HepG2 (cell line): ENCODE results near the gene CSNK1D. TPM values are rescaled to one million over a fixed set of nuclear protein-coding genes. Genes with fewer than 3 reads are reported as not detected.

Experiments
- ADNP ChIP-seq: sonication (generic); formaldehyde crosslinking; IDR thresholded peaks from 2 replicates; pipeline ENCODE4 v1.4.0; 2020; ENCODE audit warnings: missing genetic modification reagents
- CC2D1A ChIP-seq: sonication (generic); formaldehyde crosslinking; IDR thresholded peaks from 2 replicates; pipeline ENCODE4 v1.8.1; 2023; ENCODE audit warnings: mild to moderate bottlenecking, missing genetic modification reagents
- CREM ChIP-seq, 2 experiments: sonication (generic) in 1 of 2; formaldehyde crosslinking in 1 of 2; IDR thresholded peaks; 2 replicates each; pipeline versions ENCODE4 v1.4.0 to v1.6.1; 2016 to 2020; ENCODE audit warnings: antibody characterized with exemption in 1 of 2, mild to moderate bottlenecking in 1 of 2, missing genetic modification reagents in 1 of 2
- FIP1L1 ChIP-seq: fragments of 200-400 bp; formaldehyde crosslinking; IDR thresholded peaks from 2 replicates; pipeline ENCODE4 v1.6.1; 2018; ENCODE audit warnings: low read depth, mild to moderate bottlenecking, low read length, moderate library complexity, borderline replicate concordance; ENCODE audit not compliant: insufficient read depth
- GATA4 ChIP-seq: sonication (generic); IDR thresholded peaks from 2 replicates; pipeline ENCODE4 v1.6.1; 2016; ENCODE audit warnings: antibody characterized with exemption, low read depth, borderline replicate concordance
- KDM3A ChIP-seq: IDR thresholded peaks from 2 replicates; pipeline ENCODE4 v1.6.1; 2018; ENCODE audit warnings: low read depth, missing compliant biosample characterization
- MEF2D ChIP-seq: sonication (generic); formaldehyde crosslinking; IDR thresholded peaks from 2 replicates; pipeline ENCODE4 v1.5.1; 2020; ENCODE audit warnings: mild to moderate bottlenecking, missing genetic modification reagents
- POLR2A ChIP-seq, 2 experiments: IDR thresholded peaks; 2 replicates each; pipeline ENCODE4 v1.6.1; 2011; ENCODE audit warnings: low read depth in 2 of 2, low read length in 2 of 2, mild to moderate bottlenecking in 1 of 2, moderate library complexity in 1 of 2; ENCODE audit not compliant: insufficient read depth in 1 of 2
- WIZ ChIP-seq: sonication (generic); formaldehyde crosslinking; IDR thresholded peaks from 2 replicates; pipeline ENCODE4 v1.5.1; 2020; ENCODE audit warnings: mild to moderate bottlenecking, missing genetic modification reagents
- ZKSCAN5 ChIP-seq: sonication (generic); formaldehyde crosslinking; IDR thresholded peaks from 2 replicates; pipeline ENCODE4 v1.5.1; 2020; ENCODE audit warnings: mild to moderate bottlenecking, missing genetic modification reagents
- ZKSCAN8 ChIP-seq: IDR thresholded peaks from 2 replicates; pipeline ENCODE4 v1.6.1; 2016; ENCODE audit warnings: borderline replicate concordance, missing genetic modification reagents, missing compliant biosample characterization
- ZNF234 ChIP-seq: sonication (generic); formaldehyde crosslinking; conservative IDR thresholded peaks from 2 replicates; pipeline ENCODE4 v1.5.1; 2020; ENCODE audit warnings: mild to moderate bottlenecking, missing genetic modification reagents
- ZNF333 ChIP-seq: sonication (generic); formaldehyde crosslinking; IDR thresholded peaks from 2 replicates; pipeline ENCODE4 v1.4.0; 2020; ENCODE audit warnings: mild to moderate bottlenecking, missing genetic modification reagents, borderline replicate concordance
- ZNF484 ChIP-seq: sonication (generic); formaldehyde crosslinking; IDR thresholded peaks from 2 replicates; pipeline ENCODE4 v1.5.1; 2020; ENCODE audit warnings: mild to moderate bottlenecking, low read depth, missing genetic modification reagents, borderline replicate concordance
- ZNF768 ChIP-seq: sonication (generic); formaldehyde crosslinking; IDR thresholded peaks from 2 replicates; pipeline ENCODE4 v1.4.0; 2020; ENCODE audit warnings: missing genetic modification reagents
- polyA plus RNA-seq, 8 experiments: library from polyadenylated mRNA; depleted of rRNA in 3 of 8; stranded (reverse) in 7 of 8; unstranded in 1 of 8; fragments of >200 nt; fragmentation: Illumina TruSeq in 4 of 8; extraction: Trizol in 4 of 8; gene quantifications; 2 replicates each; pipeline versions ENCODE4 v1.2.1 to v1.2.3, GENCODE V29; 2011 to 2016; ENCODE audit warnings: low read depth in 4 of 8, missing spikeins in 1 of 8, mixed read lengths in 1 of 8; ENCODE audit not compliant: insufficient read depth in 1 of 8
- total RNA-seq, 5 experiments: library from RNA; depleted of rRNA; stranded (reverse); fragments of >200 nt; fragmentation: Illumina TruSeq; extraction: Trizol; gene quantifications; 2 replicates each; pipeline ENCODE4 v1.2.3, GENCODE V29; 2016; ENCODE audit warnings: low read depth in 1 of 5
- TF ChIP-seq, protein P1 (sequence below): fragments of 450-650 bp; IDR thresholded peaks from 2 replicates; pipeline ENCODE4 v1.6.1; 2017; ENCODE audit warnings: mild to moderate bottlenecking
- TF ChIP-seq, protein P2 (sequence below): IDR thresholded peaks from 2 replicates; pipeline ENCODE4 v1.6.1; 2016; ENCODE audit warnings: missing genetic modification reagents, missing compliant biosample characterization
- TF ChIP-seq, protein P3 (sequence below): sonication (generic); formaldehyde crosslinking; IDR thresholded peaks from 2 replicates; pipeline ENCODE4 v1.8.1; 2022; ENCODE audit warnings: mild to moderate bottlenecking, missing genetic modification reagents
- TF ChIP-seq, protein P4 (sequence below): sonication (generic); formaldehyde crosslinking; IDR thresholded peaks from 2 replicates; pipeline ENCODE4 v1.4.0; 2020; ENCODE audit warnings: missing genetic modification reagents
- TF ChIP-seq, protein P5 (sequence below): sonication (generic); formaldehyde crosslinking; IDR thresholded peaks from 2 replicates; pipeline ENCODE4 v1.8.0; 2022; ENCODE audit warnings: mild to moderate bottlenecking, missing genetic modification reagents, borderline replicate concordance
- TF ChIP-seq, protein P6 (sequence below): IDR thresholded peaks from 2 replicates; pipeline ENCODE4 v1.6.1; 2016; ENCODE audit warnings: missing biosample characterization, missing genetic modification reagents, low read depth

The CSNK1D gene
- total and polyA plus RNA-seq, 2 of the 13 experiments (the other 11 are each of a cell fraction or from before 2014, with no cell fraction given): 31.5 to 128 TPM

DNA sequence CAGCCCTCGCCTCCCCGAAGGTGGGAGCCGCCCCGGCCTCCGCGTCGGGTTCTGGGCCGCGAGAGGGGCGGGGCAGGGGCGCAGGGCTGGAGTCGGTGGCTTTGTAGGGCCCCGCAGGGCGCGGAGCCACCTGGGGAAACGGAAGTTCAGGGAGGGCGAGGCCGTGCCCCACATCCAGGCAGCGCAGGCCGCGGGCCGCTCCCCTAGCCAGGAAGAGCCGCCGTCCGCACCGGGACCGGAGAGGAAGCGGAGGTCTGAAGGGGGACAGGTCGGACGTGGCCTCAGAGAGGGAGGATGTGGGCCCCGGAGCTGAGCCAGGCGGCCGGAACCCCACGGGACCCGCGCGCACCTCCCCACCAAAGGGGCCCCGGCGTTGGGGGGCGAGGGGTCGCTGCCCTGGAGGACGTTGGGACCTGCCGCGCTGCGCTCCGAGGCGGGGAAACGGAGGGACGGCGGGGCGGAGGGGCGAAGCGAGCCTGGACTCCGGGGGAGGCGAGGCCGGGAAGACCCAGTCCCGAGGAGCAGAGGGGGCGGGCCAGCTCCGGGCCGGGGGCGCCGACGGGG, 45.1 kb downstream of the CSNK1D start (continued):
- TF ChIP-seq, protein P1, sequence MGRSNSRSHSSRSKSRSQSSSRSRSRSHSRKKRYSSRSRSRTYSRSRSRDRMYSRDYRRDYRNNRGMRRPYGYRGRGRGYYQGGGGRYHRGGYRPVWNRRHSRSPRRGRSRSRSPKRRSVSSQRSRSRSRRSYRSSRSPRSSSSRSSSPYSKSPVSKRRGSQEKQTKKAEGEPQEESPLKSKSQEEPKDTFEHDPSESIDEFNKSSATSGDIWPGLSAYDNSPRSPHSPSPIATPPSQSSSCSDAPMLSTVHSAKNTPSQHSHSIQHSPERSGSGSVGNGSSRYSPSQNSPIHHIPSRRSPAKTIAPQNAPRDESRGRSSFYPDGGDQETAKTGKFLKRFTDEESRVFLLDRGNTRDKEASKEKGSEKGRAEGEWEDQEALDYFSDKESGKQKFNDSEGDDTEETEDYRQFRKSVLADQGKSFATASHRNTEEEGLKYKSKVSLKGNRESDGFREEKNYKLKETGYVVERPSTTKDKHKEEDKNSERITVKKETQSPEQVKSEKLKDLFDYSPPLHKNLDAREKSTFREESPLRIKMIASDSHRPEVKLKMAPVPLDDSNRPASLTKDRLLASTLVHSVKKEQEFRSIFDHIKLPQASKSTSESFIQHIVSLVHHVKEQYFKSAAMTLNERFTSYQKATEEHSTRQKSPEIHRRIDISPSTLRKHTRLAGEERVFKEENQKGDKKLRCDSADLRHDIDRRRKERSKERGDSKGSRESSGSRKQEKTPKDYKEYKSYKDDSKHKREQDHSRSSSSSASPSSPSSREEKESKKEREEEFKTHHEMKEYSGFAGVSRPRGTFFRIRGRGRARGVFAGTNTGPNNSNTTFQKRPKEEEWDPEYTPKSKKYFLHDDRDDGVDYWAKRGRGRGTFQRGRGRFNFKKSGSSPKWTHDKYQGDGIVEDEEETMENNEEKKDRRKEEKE: no peak
- TF ChIP-seq ADNP (CRISPR knock-in tag): no peak
- no peak for TF ChIP-seq ZKSCAN5 (CRISPR knock-in tag)
- no peak for TF ChIP-seq FIP1L1
- TF ChIP-seq WIZ: no peak
- TF ChIP-seq ZNF484 (CRISPR knock-in tag): no peak
- TF ChIP-seq, protein P2, sequence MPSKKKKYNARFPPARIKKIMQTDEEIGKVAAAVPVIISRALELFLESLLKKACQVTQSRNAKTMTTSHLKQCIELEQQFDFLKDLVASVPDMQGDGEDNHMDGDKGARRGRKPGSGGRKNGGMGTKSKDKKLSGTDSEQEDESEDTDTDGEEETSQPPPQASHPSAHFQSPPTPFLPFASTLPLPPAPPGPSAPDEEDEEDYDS (CRISPR knock-in tag): peak; percentile 51
- TF ChIP-seq ZNF768 (CRISPR knock-in tag): peak; percentile 65; the same call in 1 of the 2 replicates
- peak; percentile 53; the same call in 1 of the 2 replicates for TF ChIP-seq KDM3A (CRISPR knock-in tag)
- no peak for TF ChIP-seq CREM (IDR thresholded peaks at IDR 0.05)
- TF ChIP-seq CREM (CRISPR knock-in tag; IDR thresholded peaks at IDR 0.05): no peak
- TF ChIP-seq, protein P3, sequence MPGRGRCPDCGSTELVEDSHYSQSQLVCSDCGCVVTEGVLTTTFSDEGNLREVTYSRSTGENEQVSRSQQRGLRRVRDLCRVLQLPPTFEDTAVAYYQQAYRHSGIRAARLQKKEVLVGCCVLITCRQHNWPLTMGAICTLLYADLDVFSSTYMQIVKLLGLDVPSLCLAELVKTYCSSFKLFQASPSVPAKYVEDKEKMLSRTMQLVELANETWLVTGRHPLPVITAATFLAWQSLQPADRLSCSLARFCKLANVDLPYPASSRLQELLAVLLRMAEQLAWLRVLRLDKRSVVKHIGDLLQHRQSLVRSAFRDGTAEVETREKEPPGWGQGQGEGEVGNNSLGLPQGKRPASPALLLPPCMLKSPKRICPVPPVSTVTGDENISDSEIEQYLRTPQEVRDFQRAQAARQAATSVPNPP: no peak
- TF ChIP-seq ZNF333: no peak
- no peak for TF ChIP-seq ZKSCAN8 (CRISPR knock-in tag)
- TF ChIP-seq MEF2D: no peak
- TF ChIP-seq, protein P4, sequence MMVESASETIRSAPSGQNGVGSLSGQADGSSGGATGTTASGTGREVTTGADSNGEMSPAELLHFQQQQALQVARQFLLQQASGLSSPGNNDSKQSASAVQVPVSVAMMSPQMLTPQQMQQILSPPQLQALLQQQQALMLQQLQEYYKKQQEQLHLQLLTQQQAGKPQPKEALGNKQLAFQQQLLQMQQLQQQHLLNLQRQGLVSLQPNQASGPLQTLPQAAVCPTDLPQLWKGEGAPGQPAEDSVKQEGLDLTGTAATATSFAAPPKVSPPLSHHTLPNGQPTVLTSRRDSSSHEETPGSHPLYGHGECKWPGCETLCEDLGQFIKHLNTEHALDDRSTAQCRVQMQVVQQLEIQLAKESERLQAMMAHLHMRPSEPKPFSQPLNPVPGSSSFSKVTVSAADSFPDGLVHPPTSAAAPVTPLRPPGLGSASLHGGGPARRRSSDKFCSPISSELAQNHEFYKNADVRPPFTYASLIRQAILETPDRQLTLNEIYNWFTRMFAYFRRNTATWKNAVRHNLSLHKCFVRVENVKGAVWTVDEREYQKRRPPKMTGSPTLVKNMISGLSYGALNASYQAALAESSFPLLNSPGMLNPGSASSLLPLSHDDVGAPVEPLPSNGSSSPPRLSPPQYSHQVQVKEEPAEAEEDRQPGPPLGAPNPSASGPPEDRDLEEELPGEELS (CRISPR knock-in tag): no peak
- TF ChIP-seq POLR2A (IDR thresholded peaks at IDR 0.05; ENCODE audit: insufficient read depth in 1 of 2, low read depth in 2 of 2, low read length in 2 of 2): no peak
- no peak; the same call in 1 of the 2 replicates for TF ChIP-seq CC2D1A (CRISPR knock-in tag)
- TF ChIP-seq ZNF234 (CRISPR knock-in tag): no peak; the same call in 1 of the 2 replicates
- TF ChIP-seq GATA4: no peak
- TF ChIP-seq, protein P5, sequence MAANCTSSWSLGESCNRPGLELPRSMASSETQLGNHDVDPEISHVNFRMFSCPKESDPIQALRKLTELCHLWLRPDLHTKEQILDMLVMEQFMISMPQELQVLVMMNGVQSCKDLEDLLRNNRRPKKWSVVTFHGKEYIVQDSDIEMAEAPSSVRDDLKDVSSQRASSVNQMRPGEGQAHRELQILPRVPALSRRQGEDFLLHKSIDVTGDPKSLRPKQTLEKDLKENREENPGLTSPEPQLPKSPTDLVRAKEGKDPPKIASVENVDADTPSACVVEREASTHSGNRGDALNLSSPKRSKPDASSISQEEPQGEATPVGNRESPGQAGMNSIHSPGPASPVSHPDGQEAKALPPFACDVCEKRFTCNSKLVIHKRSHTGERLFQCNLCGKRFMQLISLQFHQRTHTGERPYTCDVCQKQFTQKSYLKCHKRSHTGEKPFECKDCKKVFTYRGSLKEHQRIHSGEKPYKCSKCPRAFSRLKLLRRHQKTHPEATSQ (CRISPR knock-in tag): no peak
- TF ChIP-seq, protein P6, sequence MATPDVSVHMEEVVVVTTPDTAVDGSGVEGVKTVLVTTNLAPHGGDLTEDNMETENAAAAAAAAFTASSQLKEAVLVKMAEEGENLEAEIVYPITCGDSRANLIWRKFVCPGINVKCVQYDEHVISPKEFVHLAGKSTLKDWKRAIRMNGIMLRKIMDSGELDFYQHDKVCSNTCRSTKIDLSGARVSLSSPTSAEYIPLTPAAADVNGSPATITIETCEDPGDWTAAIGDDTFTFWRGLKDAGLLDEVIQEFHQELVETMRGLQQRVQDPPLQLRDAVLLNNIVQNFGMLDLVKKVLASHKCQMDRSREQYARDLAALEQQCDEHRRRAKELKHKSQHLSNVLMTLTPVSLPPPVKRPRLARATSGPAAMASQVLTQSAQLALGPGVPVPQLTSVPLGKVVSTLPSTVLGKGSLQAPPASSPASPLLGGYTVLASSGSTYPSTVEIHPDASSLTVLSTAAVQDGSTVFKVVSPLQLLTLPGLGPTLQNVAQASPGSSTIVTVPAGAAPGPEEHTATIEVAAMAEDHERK (CRISPR knock-in tag): no peak
